Activated naive CD8-positive, alpha-beta T cell treated with anti-CD3 and anti-CD28 coated beads, Interleukin-2, amount 50 U/mL, for 24 hours (primary cell): ENCODE measurements around the gene ELN.
"Not testable (repeated sequence)": the region's sequence is repeated elsewhere in the genome, so short reads cannot be mapped to it uniquely, and the experiment has no call there.

Experiments
- ATAC-seq: fragments of 150-1000 bp; cut with Tn5 transposase; one replicate; pipeline ENCODE4 v1.10.0; 2021
- DNase-seq: peaks from one replicate; pipeline ENCODE4 v3.0.0; 2021
- H3K27ac Mint-ChIP-seq: one replicate; pipeline ENCODE4 v1.8.0; 2021; ENCODE audit warnings: mild to moderate bottlenecking, mixed read lengths
- H3K27me3 Mint-ChIP-seq: one replicate; pipeline ENCODE4 v1.8.0; 2021; ENCODE audit warnings: mixed read lengths
- H3K36me3 Mint-ChIP-seq: one replicate; pipeline ENCODE4 v1.8.0; 2021; ENCODE audit warnings: low read depth, mixed read lengths
- H3K4me1 Mint-ChIP-seq: one replicate; pipeline ENCODE4 v1.8.0; 2021; ENCODE audit warnings: mixed read lengths
- H3K4me3 Mint-ChIP-seq: one replicate; pipeline ENCODE4 v1.8.0; 2021; ENCODE audit warnings: mild to moderate bottlenecking, moderate library complexity, mixed read lengths
- H3K9me3 Mint-ChIP-seq: one replicate; pipeline ENCODE4 v1.8.0; 2021; ENCODE audit warnings: mixed read lengths

ELN gene

GRCh38 chr7:74039337-74039736 lies 11.4 kb downstream of the ELN start:
- no peak overlapping the region for H3K27ac Mint-ChIP-seq
- no peaks in the 10 kb centered on the region for H3K27me3 Mint-ChIP-seq
- ATAC-seq = no peak
- H3K36me3 Mint-ChIP-seq = no peaks in the 10 kb centered on the region
- no peaks in the 10 kb centered on the region for H3K9me3 Mint-ChIP-seq
- H3K4me3 Mint-ChIP-seq = no peak overlapping the region
- H3K4me1 Mint-ChIP-seq = no peaks in the 10 kb centered on the region
- DNase-seq = no peak

GRCh38 chr7:74040101-74040790 lies 12.3 kb downstream of the ELN start:
- no peaks in the 10 kb centered on the region for H3K4me1 Mint-ChIP-seq
- no peak overlapping the region for H3K4me3 Mint-ChIP-seq
- no peak for ATAC-seq
- H3K9me3 Mint-ChIP-seq = no peaks in the 10 kb centered on the region
- H3K27ac Mint-ChIP-seq = no peak overlapping the region
- H3K27me3 Mint-ChIP-seq = no peaks in the 10 kb centered on the region
- no peak for DNase-seq
- H3K36me3 Mint-ChIP-seq = no peaks in the 10 kb centered on the region

GRCh38 chr7:74040791-74041520 lies 13.0 kb downstream of the ELN start:
- Mint-ChIP-seq H3K4me1 (no peaks in the 10 kb centered on the region), H3K4me3 (no peak overlapping the region), H3K9me3 (no peaks in the 10 kb centered on the region), H3K27ac (no peak overlapping the region), H3K27me3 (no peaks in the 10 kb centered on the region), H3K36me3 (no peaks in the 10 kb centered on the region)
- ATAC-seq (no peak), DNase-seq (no peak)

GRCh38 chr7:74042746-74043522 lies 15.0 kb downstream of the ELN start:
- Mint-ChIP-seq H3K4me3 (no peak overlapping the region), H3K4me1 (no peaks in the 10 kb centered on the region), H3K9me3 (no peaks in the 10 kb centered on the region), H3K27me3 (no peaks in the 10 kb centered on the region), H3K36me3 (no peaks in the 10 kb centered on the region), H3K27ac (no peak overlapping the region)
- no peak for DNase-seq
- ATAC-seq = no peak

GRCh38 chr7:74043523-74043951 lies 15.6 kb downstream of the ELN start:
- ATAC-seq (no peak), DNase-seq (no peak)
- H3K4me3 Mint-ChIP-seq = no peak overlapping the region
- H3K27ac Mint-ChIP-seq = no peak overlapping the region
- no peaks in the 10 kb centered on the region for H3K36me3 Mint-ChIP-seq
- H3K27me3 Mint-ChIP-seq = no peaks in the 10 kb centered on the region
- H3K9me3 Mint-ChIP-seq = no peaks in the 10 kb centered on the region
- no peaks in the 10 kb centered on the region for H3K4me1 Mint-ChIP-seq

GRCh38 chr7:74044366-74045350 lies 16.7 kb downstream of the ELN start:
- ATAC-seq (no peak), DNase-seq (no peak)
- H3K9me3 Mint-ChIP-seq = no peaks in the 10 kb centered on the region
- H3K27me3 Mint-ChIP-seq = no peaks in the 10 kb centered on the region
- H3K4me1 Mint-ChIP-seq = no peaks in the 10 kb centered on the region
- H3K27ac Mint-ChIP-seq = no peak overlapping the region
- no peak overlapping the region for H3K4me3 Mint-ChIP-seq
- no peaks in the 10 kb centered on the region for H3K36me3 Mint-ChIP-seq

- not testable (repeated sequence) for H3K4me1 Mint-ChIP-seq, H3K4me3 Mint-ChIP-seq, ATAC-seq, H3K27ac Mint-ChIP-seq, DNase-seq, H3K9me3 Mint-ChIP-seq, H3K36me3 Mint-ChIP-seq, H3K27me3 Mint-ChIP-seq
Observed at GRCh38 chr7:74046581-74046980, 18.6 kb downstream of the ELN start.

GRCh38 chr7:74047804-74048380 lies 19.9 kb downstream of the ELN start:
- no peaks in the 10 kb centered on the region for H3K9me3 Mint-ChIP-seq

GRCh38 chr7:74048999-74049599 lies 21.1 kb downstream of the ELN start:
- peaks cover 5% of the 10 kb centered on the region for H3K27me3 Mint-ChIP-seq
- no peaks in the 10 kb centered on the region for H3K4me1 Mint-ChIP-seq
- H3K36me3 Mint-ChIP-seq = no peaks in the 10 kb centered on the region
- H3K27ac Mint-ChIP-seq = no peak overlapping the region
- no peak overlapping the region for H3K4me3 Mint-ChIP-seq
- no peak for DNase-seq
- no peak for ATAC-seq
- H3K9me3 Mint-ChIP-seq = no peaks in the 10 kb centered on the region

More at GRCh38 chr7:74047804-74048380, 19.9 kb downstream of the ELN start:
- peaks cover 2% of the 10 kb centered on the region for H3K27me3 Mint-ChIP-seq
- H3K4me1 Mint-ChIP-seq = no peaks in the 10 kb centered on the region
- ATAC-seq = no peak
- no peak for DNase-seq
- no peak overlapping the region for H3K4me3 Mint-ChIP-seq
- no peak overlapping the region for H3K27ac Mint-ChIP-seq
- H3K36me3 Mint-ChIP-seq = no peaks in the 10 kb centered on the region

- H3K36me3 Mint-ChIP-seq = no peaks in the 10 kb centered on the region
- no peak overlapping the region for H3K27ac Mint-ChIP-seq
- H3K4me1 Mint-ChIP-seq = no peaks in the 10 kb centered on the region
- ATAC-seq (no peak), DNase-seq (no peak)
- H3K27me3 Mint-ChIP-seq = peaks cover 5% of the 10 kb centered on the region
- H3K9me3 Mint-ChIP-seq = no peaks in the 10 kb centered on the region
- H3K4me3 Mint-ChIP-seq = no peak overlapping the region
Observed at GRCh38 chr7:74049997-74050798, 22.2 kb downstream of the ELN start.

- Mint-ChIP-seq H3K4me1 (no peaks in the 10 kb centered on the region), H3K27ac (no peak overlapping the region), H3K4me3 (no peak overlapping the region), H3K36me3 (no peaks in the 10 kb centered on the region), H3K9me3 (no peaks in the 10 kb centered on the region), H3K27me3 (peaks cover 5% of the 10 kb centered on the region)
- DNase-seq (no peak), ATAC-seq (no peak)
Observed at GRCh38 chr7:74051193-74051592, 23.2 kb downstream of the ELN start.

- Mint-ChIP-seq H3K27ac (no peak overlapping the region), H3K4me1 (no peaks in the 10 kb centered on the region), H3K9me3 (no peaks in the 10 kb centered on the region), H3K36me3 (no peaks in the 10 kb centered on the region), H3K27me3 (peaks cover 5% of the 10 kb centered on the region), H3K4me3 (no peak overlapping the region)
- DNase-seq (peak; percentile 19), ATAC-seq (no peak)
Observed at GRCh38 chr7:74051629-74052410, 23.8 kb downstream of the ELN start.
